GM10266 (cell line): ENCODE results near the gene SUSD6.

Source experiments
- DNase-seq: peaks from one replicate; pipeline ENCODE4 v3.0.0; 2012; ENCODE audit errors: extremely low spot score
- TF ChIP-seq, protein P1 (sequence below): IDR thresholded peaks from 2 replicates; pipeline ENCODE4 v1.5.1; 2012; ENCODE audit warnings: mild to moderate bottlenecking, low read depth; ENCODE audit not compliant: control insufficient read depth, insufficient read depth; ENCODE audit errors: missing control alignments

SUSD6 gene

GRCh38 chr14:69620211-69620611, 8.8 kb downstream of the SUSD6 start:
- no peak for DNase-seq
- TF ChIP-seq, protein P1, sequence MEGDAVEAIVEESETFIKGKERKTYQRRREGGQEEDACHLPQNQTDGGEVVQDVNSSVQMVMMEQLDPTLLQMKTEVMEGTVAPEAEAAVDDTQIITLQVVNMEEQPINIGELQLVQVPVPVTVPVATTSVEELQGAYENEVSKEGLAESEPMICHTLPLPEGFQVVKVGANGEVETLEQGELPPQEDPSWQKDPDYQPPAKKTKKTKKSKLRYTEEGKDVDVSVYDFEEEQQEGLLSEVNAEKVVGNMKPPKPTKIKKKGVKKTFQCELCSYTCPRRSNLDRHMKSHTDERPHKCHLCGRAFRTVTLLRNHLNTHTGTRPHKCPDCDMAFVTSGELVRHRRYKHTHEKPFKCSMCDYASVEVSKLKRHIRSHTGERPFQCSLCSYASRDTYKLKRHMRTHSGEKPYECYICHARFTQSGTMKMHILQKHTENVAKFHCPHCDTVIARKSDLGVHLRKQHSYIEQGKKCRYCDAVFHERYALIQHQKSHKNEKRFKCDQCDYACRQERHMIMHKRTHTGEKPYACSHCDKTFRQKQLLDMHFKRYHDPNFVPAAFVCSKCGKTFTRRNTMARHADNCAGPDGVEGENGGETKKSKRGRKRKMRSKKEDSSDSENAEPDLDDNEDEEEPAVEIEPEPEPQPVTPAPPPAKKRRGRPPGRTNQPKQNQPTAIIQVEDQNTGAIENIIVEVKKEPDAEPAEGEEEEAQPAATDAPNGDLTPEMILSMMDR, result no peak

DNA sequence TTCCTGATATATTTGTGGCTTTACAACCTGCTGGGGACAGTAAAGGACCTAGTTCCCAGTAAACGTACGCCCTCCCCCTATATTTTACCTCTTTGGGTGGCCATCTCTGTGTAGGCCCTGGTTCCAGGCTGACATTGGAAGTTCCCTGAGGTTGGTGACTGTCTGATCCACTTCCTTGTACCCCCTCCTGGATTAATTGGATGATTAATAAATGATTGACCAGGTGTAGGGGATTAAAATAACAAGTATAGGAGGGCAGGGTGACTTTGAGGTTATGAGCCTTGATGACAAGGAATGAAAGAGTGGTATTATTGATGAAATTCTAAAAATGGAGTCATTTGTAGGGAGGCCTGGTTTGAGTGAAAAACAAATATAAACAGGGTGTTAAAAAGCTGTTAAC, 9.6 kb downstream of the SUSD6 start:
- TF ChIP-seq, protein P1, result no peak
- no peak for DNase-seq

GRCh38 chr14:69624136-69624535, 12.7 kb downstream of the SUSD6 start:
- TF ChIP-seq, protein P1, result no peak

GRCh38 chr14:69625299-69626131, 14.1 kb downstream of the SUSD6 start:
- TF ChIP-seq, protein P1, result no peak
- DNase-seq, result peak; percentile 60

More at GRCh38 chr14:69624136-69624535, 12.7 kb downstream of the SUSD6 start:
- no peak for DNase-seq

DNA sequence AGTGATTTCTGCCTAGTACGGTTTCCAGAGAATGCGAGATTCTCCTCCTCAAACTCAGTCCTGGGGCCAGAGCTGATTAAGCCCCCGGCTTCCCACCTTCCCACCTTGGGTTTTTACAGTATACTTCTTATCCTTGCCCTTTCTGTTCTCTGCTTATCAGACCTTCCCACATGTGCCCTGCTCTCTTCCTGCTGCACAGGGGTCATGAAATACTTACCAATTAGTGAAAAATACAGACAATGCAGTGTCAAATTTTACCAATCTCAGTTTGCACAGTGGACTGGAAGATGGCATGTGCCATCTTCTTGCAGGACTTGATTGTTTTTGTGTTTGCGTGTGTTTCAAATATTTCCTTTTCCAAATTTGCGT, 14.7 kb downstream of the SUSD6 start:
- DNase-seq, result no peak
- TF ChIP-seq, protein P1, result no peak

DNA sequence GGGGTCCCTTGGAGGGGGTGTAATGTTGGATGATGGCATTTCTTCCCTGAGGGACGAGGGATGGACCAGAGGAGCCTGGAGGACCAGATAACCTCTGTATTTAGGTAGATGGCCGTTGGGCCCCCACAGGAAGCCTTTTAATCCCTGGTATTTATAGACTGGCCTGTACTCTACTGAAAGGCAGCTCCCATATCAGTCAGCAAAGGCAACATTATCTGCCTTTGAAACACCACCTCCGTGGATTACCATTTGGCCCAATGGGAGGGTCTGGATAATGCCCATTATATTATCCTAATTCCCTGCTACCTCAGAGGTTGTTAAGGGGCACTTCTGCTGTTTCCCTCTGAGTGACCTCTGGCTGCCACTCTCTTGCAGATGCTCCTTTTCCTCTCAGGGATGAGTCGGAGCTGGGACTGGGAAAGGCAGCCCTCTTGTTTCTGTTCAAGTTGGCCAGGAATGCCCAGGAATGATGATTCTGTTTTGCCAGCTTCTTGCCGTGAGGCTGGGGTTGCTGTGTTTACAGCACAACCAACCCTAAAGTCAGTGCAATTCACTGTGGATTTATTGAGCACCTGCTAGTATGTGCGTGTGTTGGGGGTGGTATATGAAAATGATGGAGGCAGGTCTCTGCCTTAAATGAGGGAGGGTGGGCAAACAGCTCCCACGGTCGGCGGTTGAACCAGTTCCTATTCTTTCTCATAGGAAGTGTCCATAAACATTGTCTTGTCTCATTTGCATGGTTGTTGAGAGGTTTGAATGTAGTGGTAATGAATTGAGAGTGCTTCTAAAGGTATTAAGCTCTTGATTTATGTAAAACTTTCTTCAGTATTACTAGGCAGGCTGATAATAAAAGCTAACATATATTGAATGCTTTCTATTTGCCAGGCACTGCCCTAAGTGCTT, 18.1 kb downstream of the SUSD6 start:
- peak; percentile 46 for DNase-seq
- TF ChIP-seq, protein P1, result no peak

DNA sequence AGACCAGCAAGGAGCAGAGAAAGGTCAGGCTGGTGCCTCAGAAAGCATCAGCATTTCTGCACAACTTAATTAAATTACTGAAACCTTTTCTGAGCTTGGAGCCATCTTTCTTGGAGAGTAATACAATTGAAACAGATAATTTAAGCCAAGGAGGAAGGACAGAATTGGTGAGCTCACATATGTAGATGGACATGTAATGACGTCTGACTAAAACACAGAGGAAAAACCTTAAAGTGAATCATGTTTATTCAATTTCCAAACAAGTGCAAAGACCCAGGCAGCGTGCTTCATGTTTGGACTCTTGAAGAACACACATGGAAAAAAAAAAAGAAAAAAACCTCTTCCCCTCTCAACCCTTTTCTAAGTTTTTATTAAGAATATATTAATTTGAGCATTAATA, 19.0 kb downstream of the SUSD6 start:
- no peak for DNase-seq
- TF ChIP-seq, protein P1, result no peak
